ENCODE measurements around the gene PRKCD.

Gene PRKCD

DNA sequence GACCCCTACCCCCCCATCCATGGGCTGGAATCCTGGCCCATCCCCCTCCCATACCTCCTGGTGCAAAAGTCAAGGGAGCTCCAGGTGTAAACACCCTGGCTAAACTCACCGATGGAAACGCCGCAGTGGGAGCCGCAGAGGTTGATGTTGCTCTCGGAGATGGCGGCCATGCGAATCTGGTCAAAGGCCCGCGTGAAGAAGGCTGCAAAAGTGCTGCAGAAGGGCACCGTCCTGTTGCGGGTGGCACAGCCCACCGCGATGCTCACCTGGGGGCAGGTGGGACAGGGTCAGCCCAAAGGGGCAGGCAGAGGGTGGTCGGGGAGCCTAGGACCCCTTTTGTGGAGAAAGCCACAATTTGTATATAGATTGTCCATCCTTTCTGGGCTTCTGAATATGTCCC is 68.2 kb downstream of the PRKCD start:
- no peak overlapping the region for H3K27ac Mint-ChIP-seq
- H3K4me3 Mint-ChIP-seq = no peak overlapping the region
- H3K27me3 Mint-ChIP-seq (ENCODE audit: low read depth, poor library complexity) = no peaks in the 10 kb centered on the region

DNA sequence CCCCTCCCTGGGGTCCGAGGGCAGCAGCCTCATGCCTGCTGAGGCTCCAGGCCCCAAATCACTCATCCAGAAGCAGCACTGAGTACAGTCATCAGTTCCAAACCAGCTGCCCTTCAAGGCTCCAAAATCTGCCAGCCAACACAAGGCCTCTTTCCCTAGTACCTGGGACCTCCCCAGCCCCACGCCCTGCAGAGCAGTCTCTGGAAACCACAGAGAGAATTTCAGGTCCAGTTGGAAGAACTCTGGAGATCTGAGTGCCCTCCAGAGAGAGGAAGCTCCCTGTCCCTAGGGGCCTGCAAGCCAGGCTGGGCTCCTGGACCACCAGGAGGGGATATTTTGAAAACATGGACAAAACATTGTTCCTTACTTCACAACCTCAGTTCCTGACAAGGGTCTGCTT is 68.6 kb downstream of the PRKCD start:
- Mint-ChIP-seq H3K4me1 (no peaks in the 10 kb centered on the region), H3K27me3 (ENCODE audit: low read depth, poor library complexity) (no peaks in the 10 kb centered on the region), H3K27ac (no peak overlapping the region), H3K9me3 (no peaks in the 10 kb centered on the region), H3K4me3 (no peak overlapping the region), H3K36me3 (ENCODE audit: low read depth) (peaks cover 30% of the 10 kb centered on the region)
- TF ChIP-seq, protein P1, sequence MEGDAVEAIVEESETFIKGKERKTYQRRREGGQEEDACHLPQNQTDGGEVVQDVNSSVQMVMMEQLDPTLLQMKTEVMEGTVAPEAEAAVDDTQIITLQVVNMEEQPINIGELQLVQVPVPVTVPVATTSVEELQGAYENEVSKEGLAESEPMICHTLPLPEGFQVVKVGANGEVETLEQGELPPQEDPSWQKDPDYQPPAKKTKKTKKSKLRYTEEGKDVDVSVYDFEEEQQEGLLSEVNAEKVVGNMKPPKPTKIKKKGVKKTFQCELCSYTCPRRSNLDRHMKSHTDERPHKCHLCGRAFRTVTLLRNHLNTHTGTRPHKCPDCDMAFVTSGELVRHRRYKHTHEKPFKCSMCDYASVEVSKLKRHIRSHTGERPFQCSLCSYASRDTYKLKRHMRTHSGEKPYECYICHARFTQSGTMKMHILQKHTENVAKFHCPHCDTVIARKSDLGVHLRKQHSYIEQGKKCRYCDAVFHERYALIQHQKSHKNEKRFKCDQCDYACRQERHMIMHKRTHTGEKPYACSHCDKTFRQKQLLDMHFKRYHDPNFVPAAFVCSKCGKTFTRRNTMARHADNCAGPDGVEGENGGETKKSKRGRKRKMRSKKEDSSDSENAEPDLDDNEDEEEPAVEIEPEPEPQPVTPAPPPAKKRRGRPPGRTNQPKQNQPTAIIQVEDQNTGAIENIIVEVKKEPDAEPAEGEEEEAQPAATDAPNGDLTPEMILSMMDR (IDR thresholded peaks at IDR 0.05) = no peak
- DNase-seq = no peak

More for the DNA sequence above, 68.2 kb downstream of the PRKCD start:
- no peaks in the 10 kb centered on the region for H3K4me1 Mint-ChIP-seq
- no peak for DNase-seq
- peaks cover 29% of the 10 kb centered on the region for H3K36me3 Mint-ChIP-seq (ENCODE audit: low read depth)
- TF ChIP-seq, protein P1 (IDR thresholded peaks at IDR 0.05) = no peak
- no peaks in the 10 kb centered on the region for H3K9me3 Mint-ChIP-seq

DNA sequence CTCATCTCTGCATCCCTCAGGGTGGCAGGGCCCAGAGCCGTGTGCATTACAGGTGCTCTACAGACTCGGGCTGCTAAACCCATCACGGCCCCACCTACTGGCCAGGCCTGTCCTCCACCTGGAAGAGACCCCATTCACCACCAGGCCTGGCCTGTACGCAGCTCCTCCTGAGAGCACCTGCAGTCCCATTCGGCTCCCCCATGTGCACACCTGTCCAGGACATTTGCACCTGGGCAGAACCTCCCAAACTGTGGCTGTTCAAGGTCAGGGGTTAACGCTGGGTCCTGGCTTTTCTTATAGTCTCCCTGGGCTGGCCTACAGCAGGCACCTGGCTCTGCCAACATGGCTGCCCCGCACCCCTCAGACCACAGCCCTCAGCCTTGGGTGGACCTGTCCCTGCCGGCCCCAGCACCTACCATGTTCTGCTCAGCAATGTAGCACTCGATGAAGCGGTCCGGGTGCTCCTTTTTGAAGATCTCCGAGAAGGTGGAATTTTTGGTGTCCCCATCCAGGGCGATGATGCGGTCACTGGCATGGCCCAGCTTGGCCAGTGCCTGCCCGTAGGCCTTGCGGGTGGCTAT is 69.1 kb downstream of the PRKCD start:
- no peaks in the 10 kb centered on the region for H3K9me3 Mint-ChIP-seq
- H3K27ac Mint-ChIP-seq = no peak overlapping the region
- peaks cover 36% of the 10 kb centered on the region for H3K36me3 Mint-ChIP-seq (ENCODE audit: low read depth)
- no peaks in the 10 kb centered on the region for H3K4me1 Mint-ChIP-seq
- TF ChIP-seq, protein P1 (IDR thresholded peaks at IDR 0.05) = no peak
- no peak overlapping the region for H3K4me3 Mint-ChIP-seq
- no peak for DNase-seq
- H3K27me3 Mint-ChIP-seq (ENCODE audit: low read depth, poor library complexity) = no peaks in the 10 kb centered on the region

DNA sequence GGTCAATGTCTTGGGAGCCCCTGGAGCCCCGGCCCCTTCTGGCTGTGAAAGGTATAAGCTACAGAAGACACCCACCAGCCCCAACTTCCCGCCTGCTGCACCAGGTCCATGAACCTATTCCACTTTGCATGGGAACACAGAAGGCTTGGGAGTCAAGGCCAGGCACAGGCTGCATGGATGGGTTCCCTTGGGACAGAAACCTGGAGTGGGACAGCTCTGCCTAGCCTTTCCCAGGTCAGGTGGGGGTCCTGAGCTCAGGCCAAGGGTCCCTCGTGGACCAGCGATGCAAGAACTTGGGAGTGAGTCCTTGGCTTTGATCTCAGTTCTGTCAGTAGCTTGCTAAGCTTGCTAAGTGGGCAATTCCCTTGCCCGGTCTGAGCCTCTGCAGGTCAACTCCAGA is 69.8 kb downstream of the PRKCD start:
- Mint-ChIP-seq H3K4me1 (no peaks in the 10 kb centered on the region), H3K4me3 (no peak overlapping the region), H3K27ac (no peak overlapping the region), H3K36me3 (ENCODE audit: low read depth) (peaks cover 34% of the 10 kb centered on the region), H3K27me3 (ENCODE audit: low read depth, poor library complexity) (no peaks in the 10 kb centered on the region), H3K9me3 (no peaks in the 10 kb centered on the region)
- TF ChIP-seq, protein P1 (IDR thresholded peaks at IDR 0.05) = no peak
- DNase-seq = no peak

DNA sequence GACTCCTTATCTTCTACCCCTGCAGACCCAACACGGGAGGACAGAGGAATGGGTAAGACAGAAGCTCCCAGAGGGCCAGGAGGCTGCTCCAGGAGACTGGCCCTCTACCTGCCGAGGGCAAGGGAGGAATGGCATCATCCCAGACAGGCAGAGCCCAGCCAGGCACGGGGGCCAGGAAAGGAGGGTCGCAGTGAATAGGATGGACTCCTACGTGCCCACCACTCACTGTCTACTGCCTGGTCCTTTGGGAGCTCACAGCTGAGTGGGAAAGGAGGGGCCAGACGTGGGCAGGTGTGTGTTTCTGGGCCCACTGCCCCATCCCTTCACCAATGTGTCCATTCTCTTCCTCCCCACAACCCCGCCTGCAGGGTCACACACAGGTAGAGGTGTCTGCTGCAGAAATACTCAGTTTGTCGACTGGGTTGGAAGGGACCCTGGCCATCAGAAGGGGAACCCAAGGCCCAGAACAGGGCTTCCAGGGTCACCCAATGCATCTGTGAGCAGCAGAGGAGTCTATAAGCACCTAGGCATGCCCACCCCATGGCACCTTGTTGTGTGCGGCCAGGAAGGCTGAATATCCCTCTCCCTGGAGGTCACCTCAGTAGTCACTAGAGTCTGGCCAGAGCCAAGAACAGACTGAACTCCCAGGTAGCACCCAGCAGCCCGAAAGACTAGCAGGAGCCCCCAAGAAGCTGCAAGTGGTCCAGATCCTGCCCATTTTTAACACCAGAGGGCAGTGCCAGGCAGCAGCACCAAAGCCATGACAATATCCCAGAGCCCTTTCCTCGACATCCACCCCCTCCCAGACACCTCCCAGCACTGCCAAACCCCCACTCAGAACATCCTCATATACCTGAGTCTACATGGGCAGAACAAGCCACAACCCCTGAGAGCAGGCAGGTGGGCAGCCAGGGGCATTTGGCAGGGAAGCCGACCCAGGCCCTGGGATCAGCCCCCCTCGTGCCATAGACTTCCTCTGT is 70.8 kb downstream of the PRKCD start:
- no peak for DNase-seq
- Mint-ChIP-seq H3K27ac (peak overlapping the region; percentile 51), H3K9me3 (no peaks in the 10 kb centered on the region), H3K4me3 (no peak overlapping the region), H3K27me3 (ENCODE audit: low read depth, poor library complexity) (no peaks in the 10 kb centered on the region), H3K4me1 (no peaks in the 10 kb centered on the region), H3K36me3 (ENCODE audit: low read depth) (peaks cover 38% of the 10 kb centered on the region)
- TF ChIP-seq, protein P1 (IDR thresholded peaks at IDR 0.05) = no peak

Measured in nephron progenitor cell (in vitro differentiated cells).